Posterior cingulate gyrus (tissue), 11 donors: ENCODE results near the gene ZNF691.
"Not testable (repeated sequence)": the region's sequence is repeated elsewhere in the genome, so short reads cannot be mapped to it uniquely, and the experiment has no call there.

Source experiments
- DNase-seq, 10 donors: peaks; one replicate each; pipeline versions ENCODE4 v3.0.0 to v3.0.0-alpha.2; 2020 to 2021; ENCODE audit warnings: mixed read lengths in 3 of 10
- intact Hi-C: fragments of 100-400 bp; cut with DNase I; formaldehyde crosslinking; loops from one replicate; pipeline ENCODE4 v1.15.1; 2023

ZNF691 gene

DNA sequence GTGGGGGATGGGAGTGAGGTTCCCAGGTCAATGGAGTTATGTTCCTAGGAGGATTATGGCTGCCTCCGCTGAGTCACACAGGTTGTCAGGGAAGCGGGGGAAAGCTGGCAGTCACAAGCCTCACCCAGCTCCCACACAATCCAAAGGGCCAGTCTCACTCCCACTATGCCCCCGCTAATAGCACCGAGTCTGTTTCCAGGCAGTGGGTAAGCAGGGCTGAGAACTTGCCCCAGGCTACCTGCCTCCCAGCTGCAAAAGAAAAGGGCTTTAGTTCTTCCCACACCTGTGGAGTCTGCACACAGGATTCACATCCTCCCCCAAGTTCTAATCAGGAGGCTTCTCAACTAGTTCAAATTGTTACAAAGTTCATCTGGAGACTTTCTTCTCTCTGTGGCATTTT is 53.5 kb downstream of the ZNF691 start:
- DNase-seq, intact Hi-C loops: not testable (repeated sequence)
